Spinal cord (tissue), 10 donors: ENCODE measurements around the gene CDH13. TPM values are rescaled to one million over a fixed set of nuclear protein-coding genes. Genes with fewer than 3 reads are reported as not detected.
A peak's percentile ranks its signal among the peaks of the same experiment; 100 is the strongest.

ENCODE experiments used
- DNase-seq, 6 donors: peaks; one replicate each; pipeline versions ENCODE4 v3.0.0 to v3.0.0-alpha.2; 2013 to 2015; ENCODE audit warnings: low spot score in 6 of 6, low read depth in 4 of 6
- H3K27ac ChIP-seq: one replicate; pipeline ENCODE4 v1.5.1; 2013; ENCODE audit warnings: low read depth, low read length, control low read depth
- H3K27me3 ChIP-seq: one replicate; pipeline ENCODE4 v1.6.1; 2013; ENCODE audit warnings: low read length; ENCODE audit not compliant: control insufficient read depth, insufficient read depth
- H3K36me3 ChIP-seq: one replicate; pipeline ENCODE4 v1.6.1; 2013; ENCODE audit warnings: low read length; ENCODE audit not compliant: control insufficient read depth, insufficient read depth
- H3K4me1 ChIP-seq: one replicate; pipeline ENCODE4 v1.6.1; 2013; ENCODE audit warnings: low read length; ENCODE audit not compliant: control insufficient read depth, insufficient read depth
- H3K4me3 ChIP-seq: one replicate; pipeline ENCODE4 v1.5.1; 2013; ENCODE audit warnings: low read depth, low read length, control low read depth
- H3K9me3 ChIP-seq: one replicate; pipeline ENCODE4 v1.6.1; 2013; ENCODE audit warnings: low read length; ENCODE audit not compliant: control insufficient read depth, insufficient read depth
- WGBS: methylation state at CpG from one replicate; pipeline ENCODE4 v1.1.5; 2013; ENCODE audit warnings: missing lambda C conversion rate; ENCODE audit not compliant: insufficient coverage; 5-methylcytosine and 5-hydroxymethylcytosine counted together
- polyA plus RNA-seq, 2 donors: library from polyadenylated mRNA; unstranded; fragments of 120-200 nt; gene quantifications; one replicate each; pipeline ENCODE4 v1.2.1, GENCODE V29; 2013; ENCODE audit not compliant: insufficient read length in 2 of 2
- total RNA-seq, 2 donors: library from RNA; depleted of rRNA in 1 of 2; stranded (reverse); fragments of 120-200 nt in 1 of 2; fragments of >200 nt in 1 of 2; gene quantifications; one replicate each; pipeline versions ENCODE4 v1.2.3 to v1.2.4, GENCODE V29; 2013 to 2014
- donor health status: healthy.

CDH13 gene
- total and polyA plus RNA-seq, 4 donors: 34.5 to 82.3 (median 76.4) TPM

DNA sequence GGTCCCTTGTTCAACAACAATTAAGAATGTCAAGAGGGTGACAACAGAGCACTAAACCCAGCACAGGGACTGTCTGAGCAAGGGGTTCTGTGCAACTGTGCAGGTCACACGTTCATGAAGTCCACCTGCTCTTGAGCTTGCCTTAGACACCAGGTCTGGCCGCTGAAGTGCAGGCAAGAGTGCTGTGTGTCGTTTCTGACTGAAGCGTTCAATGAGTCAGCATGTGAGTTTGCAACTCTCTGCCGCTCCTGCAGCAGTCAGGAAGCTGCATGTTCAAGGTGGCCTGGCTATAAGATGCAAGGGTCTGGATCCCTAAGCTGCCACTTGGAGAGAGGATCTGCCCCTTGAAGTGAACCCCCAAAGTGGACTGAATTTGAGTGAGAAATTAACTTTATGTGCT is 848.3 kb downstream of the CDH13 start:
- no peak overlapping the region for H3K4me3 ChIP-seq
- no peaks in the 10 kb centered on the region for H3K9me3 ChIP-seq
- no peak for DNase-seq
- H3K27ac ChIP-seq: no peak overlapping the region
- 83% methylated on average over 5 of the region's 5 CpGs for WGBS
- H3K27me3 ChIP-seq: no peaks in the 10 kb centered on the region
- H3K36me3 ChIP-seq: no peaks in the 10 kb centered on the region
- H3K4me1 ChIP-seq: no peaks in the 10 kb centered on the region

DNA sequence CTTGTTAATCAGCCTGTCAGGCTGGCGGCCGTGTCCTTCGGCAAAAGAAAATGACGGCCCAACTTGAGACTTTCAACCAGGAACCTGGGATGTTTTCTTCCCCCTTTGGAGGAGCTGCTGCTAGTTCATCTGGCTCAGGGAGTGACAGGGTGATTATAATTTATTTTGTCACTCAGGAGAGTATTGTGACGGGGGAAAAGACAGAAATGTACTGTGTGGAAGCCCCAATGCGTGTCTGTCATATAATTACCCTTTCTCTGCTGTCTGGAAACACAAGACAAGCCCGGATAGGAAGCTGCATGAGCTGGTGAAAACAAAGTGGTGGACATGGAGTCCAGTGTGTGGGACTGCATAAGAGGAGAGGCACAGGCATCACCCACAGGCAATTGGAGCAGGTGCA is 854.8 kb downstream of the CDH13 start:
- whole genome bisulfite sequencing: 82% methylated on average over 7 of the region's 7 CpGs
- no peak overlapping the region for H3K27ac ChIP-seq
- no peaks in the 10 kb centered on the region for H3K4me1 ChIP-seq

DNA sequence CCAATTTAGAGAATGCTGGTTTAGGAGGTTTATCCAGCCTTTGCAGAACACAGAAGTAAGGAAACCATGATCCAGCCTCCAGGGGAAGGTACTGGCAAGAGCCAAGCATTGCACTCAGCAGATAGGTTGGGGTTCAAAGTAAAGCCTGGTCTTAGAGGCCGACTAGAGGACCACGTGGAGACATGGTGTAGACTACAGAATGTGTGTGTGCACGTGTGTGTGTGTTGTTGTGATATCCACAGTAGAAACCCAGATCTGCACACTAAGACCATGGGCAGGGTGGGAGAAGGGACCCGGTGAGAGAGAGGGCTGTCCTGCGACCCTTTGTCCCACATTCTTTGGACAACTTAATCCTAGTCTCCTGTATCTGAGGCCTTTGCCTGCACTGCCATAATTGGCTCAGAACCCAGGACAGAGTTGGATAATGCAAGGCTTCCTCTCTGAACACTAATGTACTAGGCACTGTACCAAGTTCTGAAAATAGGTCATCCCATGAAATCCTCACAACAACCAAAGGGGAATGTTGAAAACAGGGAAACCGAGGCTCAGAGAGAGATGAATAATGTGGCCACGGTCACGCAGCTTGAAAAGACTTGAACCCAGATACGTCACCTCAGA is 855.9 kb downstream of the CDH13 start:
- Histone ChIP-seq H3K4me3 (no peak overlapping the region), H3K4me1 (no peaks in the 10 kb centered on the region), H3K36me3 (peaks cover 3% of the 10 kb centered on the region), H3K9me3 (no peaks in the 10 kb centered on the region), H3K27ac (no peak overlapping the region), H3K27me3 (no peaks in the 10 kb centered on the region)
- WGBS: 56% methylated on average over 6 of the region's 9 CpGs
- DNase-seq: no peak

More for the DNA sequence above, 854.8 kb downstream of the CDH13 start:
- no peaks in the 10 kb centered on the region for H3K27me3 ChIP-seq
- no peaks in the 10 kb centered on the region for H3K9me3 ChIP-seq
- H3K36me3 ChIP-seq: no peaks in the 10 kb centered on the region
- H3K4me3 ChIP-seq: no peak overlapping the region
- no peak for DNase-seq

DNA sequence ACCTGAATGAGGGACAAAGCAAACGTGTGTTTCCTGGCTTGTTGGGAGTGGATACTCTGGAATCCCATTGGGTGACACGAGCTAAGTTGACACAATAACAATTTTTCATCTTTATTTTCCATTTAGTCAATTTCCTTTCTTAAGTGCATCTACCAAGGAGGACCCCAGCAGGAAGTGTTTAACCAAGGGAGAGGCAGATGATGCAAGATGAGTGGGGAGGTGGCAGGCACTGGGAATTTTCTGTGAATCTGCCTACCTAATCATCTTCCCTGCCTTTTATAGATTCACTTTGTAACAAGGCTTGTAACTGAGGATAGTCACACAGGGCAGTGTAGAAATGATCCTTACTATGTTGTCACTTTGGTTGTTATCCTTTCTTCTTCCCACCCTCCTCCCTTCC is 863.3 kb downstream of the CDH13 start:
- DNase-seq: no peak
- WGBS: no CpG with 5 or more reads among the region's 2 CpGs
- peaks cover 3% of the 10 kb centered on the region for H3K36me3 ChIP-seq
- no peak overlapping the region for H3K27ac ChIP-seq
- H3K9me3 ChIP-seq: no peaks in the 10 kb centered on the region
- no peaks in the 10 kb centered on the region for H3K4me1 ChIP-seq
- no peaks in the 10 kb centered on the region for H3K27me3 ChIP-seq
- no peak overlapping the region for H3K4me3 ChIP-seq

DNA sequence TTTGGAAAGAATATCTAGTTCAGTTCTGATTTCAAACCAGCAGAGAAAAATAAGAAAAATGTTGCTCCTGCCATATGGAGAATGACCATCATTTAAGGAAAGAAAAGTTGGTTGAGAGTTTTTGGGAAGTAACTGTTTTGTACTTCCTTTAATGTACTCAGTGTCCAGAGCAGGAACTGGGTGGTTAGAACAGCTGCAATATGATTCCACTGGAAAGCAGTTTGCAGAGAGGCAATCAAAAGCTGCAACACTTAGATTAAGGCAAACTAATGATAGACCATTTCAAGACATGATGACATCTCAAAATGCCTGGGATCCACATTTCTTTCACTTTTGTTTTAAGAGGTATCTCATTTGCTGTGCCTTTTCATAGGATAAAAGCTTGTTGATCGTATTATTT is 867.7 kb downstream of the CDH13 start:
- H3K27ac ChIP-seq: no peak overlapping the region
- H3K4me1 ChIP-seq: no peaks in the 10 kb centered on the region
- no peak overlapping the region for H3K4me3 ChIP-seq
- H3K36me3 ChIP-seq: no peaks in the 10 kb centered on the region
- H3K27me3 ChIP-seq: no peaks in the 10 kb centered on the region
- DNase-seq: no peak
- WGBS: no CpG with 5 or more reads among the region's 1 CpG
- H3K9me3 ChIP-seq: no peaks in the 10 kb centered on the region

DNA sequence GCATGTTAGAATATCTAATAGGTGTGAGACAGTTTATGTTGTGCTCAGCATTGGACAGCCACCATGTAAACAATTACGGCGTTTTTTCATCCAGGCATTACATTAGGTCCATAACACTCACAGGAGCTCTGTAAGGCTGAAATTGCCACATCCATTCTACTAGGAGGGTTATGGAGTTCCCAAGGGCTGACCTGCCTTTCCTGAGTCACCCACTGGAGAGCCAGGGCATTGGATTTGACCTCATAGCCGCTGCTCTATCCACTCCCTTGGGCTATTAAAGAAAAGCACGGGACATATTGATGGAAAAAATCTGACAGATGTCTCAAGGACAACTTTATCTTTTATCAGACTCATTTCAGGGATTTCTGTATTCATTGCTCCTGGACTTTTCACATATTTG is 874.7 kb downstream of the CDH13 start:
- WGBS: 100% methylated on average over 2 of the region's 4 CpGs

DNA sequence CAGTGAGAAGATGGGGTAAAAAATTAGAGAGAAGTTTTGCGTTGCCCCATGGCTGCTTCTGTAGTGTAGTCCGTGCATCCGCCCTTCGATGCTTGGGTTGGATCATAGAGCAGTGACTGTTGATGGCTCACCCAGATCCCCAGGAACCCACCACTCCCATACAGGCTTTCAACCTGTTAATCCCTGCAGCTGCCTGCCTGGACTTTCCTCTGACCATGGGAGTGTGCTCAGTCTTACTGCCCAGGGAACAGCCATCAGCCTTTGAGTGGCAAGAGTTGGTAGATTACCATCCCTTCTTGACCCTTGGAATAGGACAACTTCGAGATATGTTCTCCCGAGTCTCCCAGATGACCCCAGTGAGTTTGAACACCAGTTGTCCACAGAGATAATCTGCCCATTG is 881.5 kb downstream of the CDH13 start:
- no peak overlapping the region for H3K4me3 ChIP-seq
- no peaks in the 10 kb centered on the region for H3K36me3 ChIP-seq
- H3K9me3 ChIP-seq: no peaks in the 10 kb centered on the region
- no peaks in the 10 kb centered on the region for H3K27me3 ChIP-seq
- 96% methylated on average over 2 of the region's 6 CpGs for WGBS
- H3K4me1 ChIP-seq: peaks cover 3% of the 10 kb centered on the region
- no peak overlapping the region for H3K27ac ChIP-seq
- no peak for DNase-seq

More for the DNA sequence above, 874.7 kb downstream of the CDH13 start:
- H3K4me3 ChIP-seq: no peak overlapping the region
- H3K36me3 ChIP-seq: no peaks in the 10 kb centered on the region
- DNase-seq: no peak
- no peaks in the 10 kb centered on the region for H3K27me3 ChIP-seq
- H3K4me1 ChIP-seq: no peaks in the 10 kb centered on the region
- H3K27ac ChIP-seq: no peak overlapping the region
- H3K9me3 ChIP-seq: no peaks in the 10 kb centered on the region

DNA sequence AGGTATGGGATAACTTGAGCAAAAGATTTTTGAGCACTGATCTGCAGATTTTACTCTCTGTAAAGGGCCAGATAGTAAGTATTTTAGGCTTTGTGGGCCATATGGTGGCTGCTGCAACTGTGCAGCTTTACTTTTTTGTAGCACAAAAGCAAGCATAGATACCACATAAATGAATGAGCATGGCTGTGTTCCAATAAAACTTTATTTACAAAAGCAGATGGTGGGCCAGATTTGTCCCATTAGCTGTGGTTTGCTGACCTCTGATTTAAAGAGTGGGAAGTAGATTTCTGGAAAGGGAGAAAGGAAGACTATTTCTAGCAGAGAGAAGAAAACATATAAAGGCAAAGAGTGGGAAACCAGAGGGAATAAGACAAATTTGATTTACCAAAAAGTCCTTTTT is 882.5 kb downstream of the CDH13 start:
- peak in 1 of 6 donors; percentile 3 for DNase-seq
- no peak overlapping the region for H3K4me3 ChIP-seq
- H3K4me1 ChIP-seq: peaks cover 3% of the 10 kb centered on the region
- no peak overlapping the region for H3K27ac ChIP-seq
- no peaks in the 10 kb centered on the region for H3K9me3 ChIP-seq
- H3K27me3 ChIP-seq: no peaks in the 10 kb centered on the region
- H3K36me3 ChIP-seq: no peaks in the 10 kb centered on the region

DNA sequence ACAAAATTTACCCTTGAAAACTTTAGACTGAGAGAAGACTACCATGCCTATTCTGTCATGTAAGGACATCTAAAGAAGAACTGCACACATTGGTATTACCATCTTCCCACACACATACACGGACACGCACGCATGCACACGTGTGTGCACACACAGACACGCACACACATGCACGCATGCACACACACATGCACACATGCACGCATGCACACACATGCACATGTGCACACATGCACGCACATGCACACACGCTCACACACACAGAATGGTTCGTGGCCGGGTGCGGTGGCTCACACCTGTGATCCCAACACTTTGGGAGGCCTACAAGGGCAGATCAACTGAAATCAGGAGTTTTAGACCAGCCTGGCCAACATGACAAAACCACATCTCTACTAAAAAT is 884.1 kb downstream of the CDH13 start:
- H3K36me3 ChIP-seq: no peaks in the 10 kb centered on the region
- WGBS: 88% methylated on average over 12 of the region's 12 CpGs
- H3K27ac ChIP-seq: no peak overlapping the region
- H3K27me3 ChIP-seq: no peaks in the 10 kb centered on the region
- no peak overlapping the region for H3K4me3 ChIP-seq
- H3K4me1 ChIP-seq: peaks cover 3% of the 10 kb centered on the region
- no peak for DNase-seq
- no peaks in the 10 kb centered on the region for H3K9me3 ChIP-seq

DNA sequence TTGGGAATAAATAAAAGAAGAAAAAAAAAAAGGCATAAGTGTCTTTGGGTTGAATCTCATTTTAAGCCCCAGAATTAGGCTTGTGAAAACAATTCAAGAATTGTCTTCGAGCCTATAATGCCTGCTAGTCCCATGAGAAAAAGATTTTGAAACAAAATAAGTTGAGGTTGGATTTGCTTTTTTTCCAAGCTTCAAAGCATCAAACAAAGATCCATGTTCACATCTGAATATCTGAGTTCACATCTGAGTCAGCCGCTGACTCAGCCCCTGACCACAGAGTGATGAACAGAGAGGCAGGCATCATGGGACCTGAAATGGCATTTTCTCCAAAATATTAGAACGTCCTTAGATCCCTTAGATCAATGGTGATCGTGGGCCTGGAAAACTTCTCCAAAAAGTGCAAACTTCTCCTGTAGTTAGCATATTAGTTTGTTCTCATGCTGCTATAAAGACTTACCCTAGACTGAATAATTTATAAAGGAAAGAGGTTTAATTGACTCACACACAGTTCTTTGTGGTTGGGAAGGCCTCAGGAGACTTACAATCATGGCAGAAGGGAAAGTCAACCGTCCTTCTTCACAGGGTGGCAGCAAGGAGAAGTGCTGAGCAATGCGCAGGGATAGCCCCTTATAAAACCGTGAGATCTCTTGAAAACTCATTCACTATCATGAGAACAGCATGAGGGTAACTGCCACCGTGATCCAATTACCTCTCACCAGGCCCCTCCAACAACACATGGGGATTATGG is 886.4 kb downstream of the CDH13 start:
- H3K4me1 ChIP-seq: no peaks in the 10 kb centered on the region
- H3K27me3 ChIP-seq: no peaks in the 10 kb centered on the region

More for the DNA sequence above, 886.4 kb downstream of the CDH13 start:
- Histone ChIP-seq H3K27ac (no peak overlapping the region), H3K4me3 (no peak overlapping the region), H3K9me3 (no peaks in the 10 kb centered on the region), H3K36me3 (no peaks in the 10 kb centered on the region)
- no peak for DNase-seq
- WGBS: 67% methylated on average over 2 of the region's 8 CpGs
